Inferior parietal cortex (tissue), 1 donor: Measurements from ENCODE around the gene AFF1.
"Not testable (repeated sequence)": the region's sequence is repeated elsewhere in the genome, so short reads cannot be mapped to it uniquely, and the experiment has no call there.

Experiments used
- DNase-seq: peaks from one replicate; pipeline ENCODE4 v3.0.0-alpha.2; 2016; ENCODE audit errors: extremely low spot score

Gene AFF1

DNA sequence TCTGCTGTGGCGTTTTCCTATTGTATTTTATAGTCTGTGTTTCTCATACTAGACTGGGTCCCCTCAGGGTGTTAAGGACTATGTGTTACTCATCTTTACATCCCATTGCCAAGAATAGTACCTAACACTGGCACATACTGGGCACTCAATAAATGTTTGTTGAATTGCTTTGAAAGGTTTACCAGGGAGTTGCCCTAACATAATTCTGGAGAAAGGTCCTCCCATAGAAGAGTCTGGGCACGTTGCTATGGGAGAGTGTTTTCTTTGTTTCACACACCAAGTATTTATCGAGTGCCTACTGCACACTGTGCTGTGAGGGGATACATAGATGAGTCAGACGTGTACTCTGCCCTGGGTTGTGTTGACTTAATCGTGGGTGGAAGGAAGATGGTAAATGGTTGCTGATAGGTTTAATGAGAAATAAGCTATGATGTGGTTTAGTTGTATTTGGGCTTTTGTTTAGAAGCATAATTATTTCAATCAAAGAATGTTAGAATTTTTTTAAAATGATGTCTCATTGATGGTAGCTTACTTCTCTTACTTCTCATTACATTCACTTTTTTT lies 42.9 kb downstream of the AFF1 start:
- no peak for DNase-seq

DNA sequence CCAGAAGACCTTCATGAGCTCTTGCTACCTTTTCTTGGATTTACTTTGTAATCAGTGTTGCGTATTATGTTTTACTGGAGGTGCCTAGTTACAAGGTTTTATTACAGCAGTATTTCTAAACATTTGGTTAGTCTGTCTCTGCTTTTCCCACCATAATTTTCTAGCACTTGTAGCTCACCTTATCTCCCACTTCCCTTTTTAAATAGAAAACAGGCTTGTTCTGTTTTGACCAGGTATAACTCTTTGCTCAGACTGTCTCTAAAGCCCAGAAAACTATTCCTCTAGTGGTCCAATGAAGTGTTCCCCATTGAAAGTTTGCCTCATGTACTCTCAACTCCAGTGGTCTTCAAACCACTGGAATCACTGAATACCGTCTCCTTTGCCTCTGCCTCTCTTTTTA lies 43.9 kb downstream of the AFF1 start:
- DNase-seq: no peak

DNA sequence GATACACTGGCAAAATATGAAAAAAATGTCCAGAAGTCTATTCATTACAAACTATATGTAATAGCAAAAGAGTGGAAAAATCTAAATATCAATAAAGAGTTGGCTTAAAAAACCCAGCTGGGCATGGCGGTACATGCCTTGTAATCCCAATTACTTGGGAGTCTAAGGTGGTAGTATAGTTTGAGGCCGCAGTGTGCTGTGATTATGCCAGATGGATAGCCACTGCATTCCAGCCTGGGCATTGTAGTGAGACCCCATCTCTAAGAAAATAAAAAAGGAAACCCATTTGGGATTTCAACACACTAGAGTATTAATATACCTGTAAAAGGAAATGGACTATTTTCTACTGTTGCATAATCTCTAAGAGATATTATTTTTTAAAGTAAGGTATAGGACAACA lies 45.4 kb downstream of the AFF1 start:
- no peak for DNase-seq

DNA sequence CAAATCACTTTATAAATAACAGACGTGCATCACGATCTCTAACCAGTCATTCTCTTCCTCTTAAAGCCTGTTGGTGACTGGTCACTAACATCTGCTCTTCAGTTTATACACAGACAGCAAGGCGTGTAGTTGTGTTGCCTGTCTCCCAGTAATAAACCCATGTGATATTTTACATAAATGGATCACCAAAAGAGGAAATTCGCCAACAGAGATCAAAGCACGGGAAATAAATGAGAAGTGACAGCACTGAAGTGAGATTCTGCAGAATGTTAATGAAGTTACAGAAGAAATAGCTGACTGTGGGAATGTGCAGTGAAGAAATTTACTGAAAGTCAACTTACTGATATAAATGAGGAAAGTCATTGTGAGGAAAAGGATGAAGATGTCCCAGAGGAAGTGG lies 47.0 kb downstream of the AFF1 start:
- DNase-seq: no peak

DNA sequence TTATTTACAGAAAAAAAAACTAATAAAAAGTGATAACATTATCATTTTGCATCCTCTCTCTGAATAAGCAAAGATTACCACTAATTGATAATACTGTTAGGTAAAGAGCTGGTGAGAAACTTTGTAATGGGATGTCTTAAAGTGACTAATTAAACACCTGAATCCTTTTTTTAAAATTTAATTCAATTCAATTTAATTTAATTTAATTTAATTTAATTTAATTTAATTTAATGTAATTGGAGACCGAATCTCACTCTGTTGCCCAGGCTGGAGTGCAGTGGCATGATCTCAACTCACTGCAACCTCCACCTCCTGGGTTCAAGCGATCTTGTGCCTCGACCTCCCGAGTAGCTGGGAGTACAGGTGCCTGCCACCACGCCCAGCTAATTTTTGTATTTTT lies 51.0 kb downstream of the AFF1 start:
- DNase-seq: not testable (repeated sequence)

DNA sequence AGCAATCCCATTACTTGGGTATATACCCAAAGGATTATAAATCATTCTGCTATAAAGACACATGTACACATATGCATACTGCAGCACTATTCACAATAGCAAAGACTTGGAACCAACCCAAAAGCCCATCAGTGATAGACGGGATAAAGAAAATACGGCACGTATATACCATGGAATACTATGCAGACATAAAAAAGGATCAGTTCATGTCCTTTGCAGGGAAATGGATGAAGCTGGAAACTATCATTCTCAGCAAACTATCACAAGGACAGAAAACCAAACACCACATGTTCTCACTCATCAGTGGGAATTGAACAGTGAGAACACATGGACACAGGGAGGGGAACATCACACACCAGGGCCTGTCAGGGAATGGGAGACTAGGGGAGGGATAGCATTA lies 54.8 kb downstream of the AFF1 start:
- not testable (repeated sequence) for DNase-seq

DNA sequence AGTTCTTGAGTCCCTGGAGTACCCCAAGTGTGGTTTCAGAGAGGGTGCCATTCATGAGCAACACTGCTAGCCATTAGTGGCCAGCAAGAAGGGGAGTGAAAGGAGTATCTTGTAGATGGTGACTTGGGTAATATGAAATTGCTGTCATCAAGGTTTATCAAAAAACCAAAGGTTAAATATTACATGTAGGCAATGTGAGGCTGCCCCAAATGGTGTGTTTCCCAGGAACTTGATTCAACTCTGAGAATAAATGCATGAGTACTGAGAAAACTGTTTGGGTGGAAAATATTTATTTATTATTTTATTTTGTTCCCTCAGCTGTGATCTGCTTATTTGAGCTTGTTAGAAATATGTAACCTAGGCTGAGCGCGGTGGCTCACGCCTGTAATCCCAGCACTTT lies 55.7 kb downstream of the AFF1 start:
- no peak for DNase-seq

DNA sequence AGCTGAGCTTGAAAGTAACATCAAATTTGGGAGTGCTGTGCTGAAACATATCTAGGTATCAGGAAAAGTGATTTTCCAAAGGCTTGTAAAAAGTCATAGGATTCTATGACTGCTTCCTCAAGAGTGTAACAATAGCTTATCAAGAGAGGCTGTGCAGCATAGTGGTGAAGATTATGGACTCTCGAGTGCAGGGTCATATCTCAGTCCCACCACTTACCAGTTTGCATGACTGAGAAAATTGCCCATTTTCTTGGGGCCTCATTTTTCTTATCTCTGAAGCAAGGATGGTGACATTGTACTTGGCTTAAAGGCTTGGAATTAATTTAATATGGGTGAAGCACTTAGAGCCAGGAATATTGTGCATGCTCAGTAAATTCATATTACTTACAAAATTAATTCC lies 57.2 kb downstream of the AFF1 start:
- no peak for DNase-seq

DNA sequence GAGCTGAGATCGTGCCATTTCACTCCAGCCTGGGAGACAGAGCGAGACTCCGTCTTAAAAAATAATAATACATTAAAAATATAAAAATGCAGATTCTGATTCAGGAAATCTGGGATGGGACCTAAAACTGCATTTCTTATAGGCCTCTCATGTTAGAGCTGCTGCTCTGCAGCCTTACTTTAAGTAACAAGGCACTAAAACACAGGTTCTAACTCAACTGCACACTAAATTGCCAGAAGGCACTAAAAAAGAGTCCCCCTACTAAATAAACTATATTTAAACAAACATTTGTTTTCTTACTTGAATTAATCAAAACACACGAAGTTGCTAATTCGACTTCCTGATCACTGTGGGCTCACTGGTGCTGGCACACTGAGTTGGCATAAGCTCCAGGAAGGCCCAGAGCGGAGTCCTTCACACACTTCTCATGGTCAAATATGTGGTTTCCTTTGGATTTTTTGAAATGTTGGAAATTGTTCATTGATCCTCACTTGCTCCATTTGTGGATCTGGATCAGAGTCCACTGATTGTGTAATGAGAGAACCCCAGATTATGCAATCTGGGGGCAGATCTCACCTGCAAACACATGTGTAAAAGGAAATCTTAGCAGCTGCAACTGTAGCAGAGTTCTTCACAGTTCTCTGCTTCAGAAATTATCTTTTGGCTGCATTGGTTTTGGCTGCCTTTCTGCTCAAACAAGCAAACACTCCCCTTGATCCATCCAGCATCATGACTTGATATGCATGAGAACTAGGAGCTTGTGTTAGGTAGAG lies 59.3 kb downstream of the AFF1 start:
- DNase-seq: no peak

DNA sequence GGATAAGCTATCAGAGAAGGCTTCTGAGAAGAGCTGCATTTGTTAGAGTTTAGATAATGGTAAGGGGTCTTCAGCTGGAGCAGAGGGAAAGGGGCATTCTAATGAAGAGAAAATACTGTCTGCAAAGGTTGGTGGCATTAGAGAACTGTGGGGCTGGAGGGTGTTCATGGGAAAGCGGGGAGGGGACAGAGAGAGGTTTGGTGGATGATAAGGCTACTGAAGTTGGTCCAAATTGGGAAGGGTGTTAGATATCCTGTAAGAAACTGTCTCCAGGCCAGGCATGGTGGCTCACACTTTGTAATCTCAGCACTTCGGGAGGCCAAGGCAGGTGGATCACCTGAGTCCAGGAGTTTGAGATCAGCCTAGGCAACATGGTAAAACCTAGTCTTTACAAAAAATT lies 59.9 kb downstream of the AFF1 start:
- no peak for DNase-seq

DNA sequence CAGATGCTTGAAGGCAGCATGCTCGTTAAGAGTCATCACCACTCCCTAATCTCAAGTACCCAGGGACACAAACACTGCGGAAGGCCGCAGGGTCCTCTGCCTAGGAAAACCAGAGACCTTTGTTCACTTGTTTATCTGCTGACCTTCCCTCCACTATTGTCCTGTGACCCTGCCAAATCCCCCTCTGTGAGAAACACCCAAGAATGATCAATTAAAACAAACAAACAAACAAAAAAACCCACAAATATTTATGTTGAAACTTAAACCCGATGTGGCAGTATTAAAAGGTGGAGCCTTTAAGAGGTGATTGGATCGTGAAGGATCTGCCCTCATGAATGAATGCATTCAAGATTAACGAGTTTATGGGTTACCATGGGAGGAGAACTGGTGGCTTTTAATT lies 61.7 kb downstream of the AFF1 start:
- DNase-seq: not testable (repeated sequence)

DNA sequence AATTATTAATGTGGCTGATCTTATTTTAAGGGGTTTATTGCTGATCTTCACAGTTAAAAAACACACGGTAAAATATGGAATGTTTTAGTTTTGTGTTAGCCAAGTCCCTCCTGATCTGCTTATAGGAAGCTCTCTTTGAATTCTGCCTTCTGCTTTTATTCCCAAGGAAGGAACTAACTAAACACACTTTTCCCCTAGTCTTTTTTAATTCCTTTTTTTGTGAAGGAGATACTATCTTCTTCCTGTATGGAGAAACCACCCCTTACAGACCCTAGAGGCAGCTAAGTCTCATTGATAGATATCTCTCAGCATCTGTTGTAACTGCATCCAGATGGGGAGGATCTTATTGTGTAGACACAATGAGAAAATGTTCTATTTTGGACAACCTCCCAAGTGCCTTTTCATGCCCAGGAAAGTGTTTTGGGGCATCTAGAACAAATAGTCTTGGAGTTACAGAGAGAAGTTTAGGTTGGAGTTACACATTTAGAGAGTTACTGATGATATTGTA lies 64.4 kb downstream of the AFF1 start:
- no peak for DNase-seq

DNA sequence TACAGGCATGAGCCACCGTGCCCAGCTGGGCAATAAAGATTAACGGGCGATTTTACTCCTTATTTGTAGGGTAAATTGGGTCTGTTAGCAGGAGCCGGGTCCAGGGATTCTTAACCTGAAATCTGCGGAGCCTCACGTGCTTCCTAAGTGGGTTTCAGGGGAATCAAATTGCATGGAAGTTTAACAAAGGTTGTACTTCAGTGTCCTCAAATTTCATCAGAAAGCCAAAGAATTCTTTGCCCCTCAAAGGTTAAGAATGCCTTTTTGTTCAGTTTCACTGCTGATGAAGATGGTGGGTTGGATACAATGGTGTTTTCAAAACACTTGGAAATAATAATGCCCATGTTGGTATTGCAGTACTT lies 67.9 kb downstream of the AFF1 start:
- DNase-seq: no peak

DNA sequence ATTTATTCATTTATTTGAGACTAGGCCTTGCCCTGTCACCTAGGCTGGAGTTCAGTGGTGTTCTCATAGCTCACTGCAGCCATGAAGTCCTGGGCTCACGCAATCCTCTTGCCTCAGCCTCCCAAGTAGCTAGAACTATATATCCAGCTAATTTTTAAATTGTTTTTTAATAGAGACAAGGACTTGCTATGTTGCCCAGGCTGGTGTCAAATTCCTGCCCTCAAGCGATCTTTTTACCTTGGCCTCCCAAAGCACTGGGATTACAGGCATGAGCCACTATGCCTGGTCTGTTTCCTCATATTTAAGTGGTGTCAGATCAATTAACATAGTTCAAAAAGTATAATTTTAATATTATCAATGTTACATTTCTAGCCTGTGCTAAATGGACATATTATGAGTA lies 68.5 kb downstream of the AFF1 start:
- DNase-seq: no peak

DNA sequence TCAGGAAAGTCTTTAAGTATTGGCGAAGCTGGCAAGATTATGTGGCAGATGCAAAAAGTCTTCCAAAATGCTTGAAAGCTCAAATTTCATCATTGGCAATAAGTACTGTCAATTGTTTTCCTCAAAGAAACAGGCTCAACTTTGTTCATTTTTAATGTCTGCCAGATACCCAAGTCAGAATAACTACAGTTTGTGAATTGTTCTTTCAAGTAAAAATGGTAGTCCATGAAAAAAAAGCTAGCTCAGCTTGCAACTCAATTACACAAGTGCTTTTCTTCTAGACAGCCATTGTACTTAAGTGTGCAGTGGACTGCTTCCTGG lies 70.5 kb downstream of the AFF1 start:
- DNase-seq: no peak

DNA sequence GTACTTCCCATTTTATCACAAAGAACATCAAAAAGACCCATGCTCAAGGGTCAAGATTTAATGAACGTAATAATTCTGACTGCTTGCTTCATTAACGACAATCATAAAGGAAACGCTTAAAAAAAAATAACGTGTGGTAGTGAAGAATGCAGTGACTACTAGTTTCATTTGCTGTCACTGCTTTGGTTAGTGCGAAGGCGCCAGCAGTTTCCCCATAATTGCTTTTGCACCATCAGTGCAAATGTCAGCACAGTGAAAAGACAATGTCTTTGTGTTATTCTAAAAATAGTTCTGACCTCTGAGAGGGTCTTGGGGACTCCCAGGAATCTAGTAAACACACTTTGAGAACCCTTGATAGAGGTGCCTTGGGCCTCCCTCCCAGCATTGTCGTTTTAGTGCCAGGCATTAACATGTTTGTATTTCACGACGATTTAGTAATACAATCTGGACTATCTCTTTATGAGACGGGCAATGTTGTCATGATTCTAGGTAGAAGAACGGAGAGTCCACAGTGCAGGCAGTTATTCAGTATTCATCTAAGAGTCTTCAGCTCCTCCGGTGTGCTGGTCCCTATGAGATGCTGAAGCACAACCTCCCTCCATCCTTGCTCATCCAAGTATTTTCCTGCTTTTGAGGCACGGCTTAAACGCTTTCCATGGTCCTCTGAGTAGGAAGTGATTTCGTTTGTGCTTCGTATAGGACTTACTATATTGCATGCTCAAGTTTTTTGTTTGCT lies 71.0 kb downstream of the AFF1 start:
- DNase-seq: peak; percentile 42

DNA sequence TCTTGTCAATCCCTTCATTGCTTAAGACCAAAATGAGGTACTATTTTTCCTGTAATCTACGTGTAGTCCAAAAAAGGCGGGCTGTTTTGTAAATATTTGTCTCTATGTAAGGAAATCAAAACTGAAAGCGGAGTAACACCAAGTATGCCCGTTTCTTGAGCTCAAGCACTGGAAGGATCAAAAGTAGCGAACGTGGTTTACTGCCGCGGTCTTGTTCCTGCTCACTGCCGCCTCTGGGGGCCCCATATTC lies 71.5 kb downstream of the AFF1 start:
- DNase-seq: no peak

DNA sequence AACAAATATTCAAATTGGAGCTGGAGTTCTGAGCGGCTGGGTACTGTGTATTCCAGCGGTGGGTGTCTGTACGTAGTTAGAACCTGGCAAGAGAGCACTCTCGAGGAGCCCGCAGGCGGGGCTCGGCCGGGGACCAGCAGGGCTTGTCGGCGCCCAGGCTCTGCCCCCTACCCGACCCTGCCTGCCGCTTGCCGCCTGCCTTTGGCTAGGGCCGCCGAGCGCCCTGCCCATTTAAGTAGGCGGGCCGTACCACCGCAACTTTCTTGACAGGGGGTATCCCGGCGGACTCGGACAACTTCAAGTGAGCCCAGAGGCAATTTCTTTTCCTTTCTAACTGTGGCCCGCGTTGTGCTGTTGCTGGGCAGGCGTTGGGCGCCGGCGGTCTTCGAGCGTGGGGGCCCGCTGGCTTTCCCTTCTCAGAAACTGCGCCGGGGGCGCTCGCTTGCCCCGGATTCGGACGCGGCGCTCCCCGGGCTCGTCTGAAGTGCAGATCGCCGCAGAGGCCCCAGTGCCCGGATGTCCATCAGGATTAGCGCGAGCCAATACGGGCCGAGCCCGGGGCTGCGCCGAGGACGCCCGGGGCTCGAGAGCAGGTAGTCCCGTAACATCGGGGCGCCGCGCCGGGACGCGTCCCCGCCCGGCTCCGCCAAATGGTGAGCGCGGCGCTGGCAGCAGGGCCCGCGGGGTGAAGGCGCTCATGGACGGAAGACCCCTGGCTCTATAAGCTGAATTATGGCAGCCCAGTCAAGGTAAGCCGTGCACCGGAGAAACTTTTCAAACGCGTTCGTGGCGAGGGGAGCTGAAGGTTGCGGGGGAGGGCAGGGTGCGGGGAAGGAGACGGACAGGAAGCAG lies 72.1 kb downstream of the AFF1 start:
- DNase-seq: peak; percentile 88

DNA sequence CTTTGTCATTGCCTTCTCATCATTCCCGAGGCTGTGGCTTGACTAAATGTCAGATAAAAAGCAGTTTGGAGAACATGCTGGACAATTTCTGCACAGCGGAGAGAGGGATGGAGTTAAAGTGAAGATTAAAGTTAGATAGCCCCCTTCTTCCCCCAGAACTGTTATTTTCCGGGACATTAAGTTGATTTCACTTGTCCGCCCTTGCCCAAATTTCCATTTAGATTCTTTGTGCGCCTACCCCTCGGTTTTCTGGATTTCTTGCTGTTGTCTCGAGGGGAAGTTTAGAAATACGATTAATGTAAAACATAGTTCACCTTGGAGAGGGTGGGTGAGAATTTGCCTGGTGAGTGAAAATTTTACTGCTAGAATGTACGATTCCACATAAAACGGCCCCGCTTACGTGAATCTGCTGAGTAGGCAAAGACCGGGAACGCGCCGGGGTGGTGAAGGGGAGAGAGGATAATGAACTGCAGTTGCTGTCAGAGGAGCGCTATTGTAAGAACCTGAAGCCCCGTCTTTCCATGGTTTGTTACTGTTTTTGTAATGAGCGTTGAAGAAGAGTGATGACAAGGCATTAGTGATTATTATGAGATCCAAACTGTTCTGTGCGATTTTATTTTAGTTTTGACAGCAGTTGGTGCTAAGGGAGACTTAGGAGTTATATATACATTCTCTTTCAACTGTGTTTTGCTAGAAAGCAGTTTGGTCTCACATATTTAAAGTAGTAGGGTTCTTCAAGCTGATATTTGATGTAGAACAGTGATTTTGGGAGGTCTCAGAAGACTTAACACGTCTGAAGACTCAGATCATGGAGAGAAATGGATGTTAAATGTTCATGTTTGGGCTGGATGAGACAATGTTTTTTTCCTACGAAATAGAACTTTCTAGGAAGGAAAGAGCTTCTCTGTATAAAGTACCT lies 73.0 kb downstream of the AFF1 start:
- DNase-seq: peak; percentile 69

DNA sequence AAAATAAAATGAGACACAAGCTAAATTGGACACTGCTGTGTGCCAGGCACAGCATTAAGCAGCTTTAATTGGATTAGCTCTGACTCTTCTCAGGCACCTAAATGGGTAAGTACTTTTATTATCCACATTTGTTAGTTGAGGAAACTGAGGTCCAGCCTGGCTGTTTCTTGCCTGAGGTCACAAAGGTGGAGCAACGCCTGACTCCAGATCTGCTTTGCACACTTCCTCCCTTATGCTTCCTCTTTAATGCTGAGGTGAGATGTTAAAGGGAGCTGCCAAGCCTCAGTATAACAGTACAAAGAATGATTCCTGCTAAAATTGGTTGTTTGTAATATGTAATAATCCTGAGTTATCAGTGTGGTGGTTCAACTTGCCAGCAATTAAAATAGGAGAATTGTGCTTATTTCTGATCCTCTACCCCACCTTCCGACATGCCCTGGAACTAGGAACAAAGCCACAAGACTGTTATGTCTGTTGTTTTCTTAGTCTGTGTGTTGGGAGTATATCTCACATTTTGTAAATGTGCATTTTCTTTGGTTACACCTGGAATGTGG lies 74.4 kb downstream of the AFF1 start:
- DNase-seq: no peak

DNA sequence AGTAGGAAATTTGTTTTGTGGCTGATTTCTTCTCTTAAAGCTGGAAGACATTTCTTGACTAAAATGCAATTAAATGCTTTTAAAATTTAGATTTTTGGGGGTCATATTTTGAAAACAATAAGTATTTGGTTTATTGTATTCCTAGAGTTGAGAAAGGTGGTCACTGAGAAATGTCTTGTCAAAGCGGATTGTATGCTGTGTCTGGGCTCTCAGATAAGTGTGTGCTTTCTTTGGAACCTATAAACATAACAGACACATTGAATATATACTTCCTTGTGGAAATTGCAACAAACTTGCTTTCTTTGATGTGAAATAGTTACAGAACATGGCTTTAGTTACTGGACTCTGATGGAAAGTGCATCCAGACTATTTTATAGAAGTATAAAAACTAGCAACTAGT lies 75.4 kb downstream of the AFF1 start:
- DNase-seq: no peak
